ENCODE results near the gene BMP8B.

DNA sequence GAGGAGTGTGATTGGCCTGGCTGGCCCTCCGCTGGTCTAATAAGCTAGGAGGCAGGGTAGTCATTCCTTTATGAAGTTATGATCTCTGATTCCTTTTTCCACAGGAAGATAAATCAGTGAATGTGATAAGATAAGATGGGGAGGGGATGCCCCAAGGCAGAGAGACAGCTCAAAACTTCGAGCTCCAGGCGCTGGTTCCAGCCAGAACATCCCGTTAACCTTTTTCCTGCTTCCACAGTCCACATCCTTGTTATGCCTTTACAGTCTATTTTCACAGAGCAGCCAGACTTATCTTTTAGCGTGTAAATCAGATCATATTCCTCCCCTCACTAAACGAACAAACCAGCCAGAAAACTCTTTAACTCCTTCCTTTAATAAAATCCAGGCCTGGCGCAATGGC, 38.5 kb upstream of the BMP8B start:
- no peak for TF ChIP-seq TEAD4 (IDR thresholded peaks at IDR 0.05)
- TF ChIP-seq EP300 (IDR thresholded peaks at IDR 0.05; ENCODE audit: borderline replicate concordance), result no peak
- TF ChIP-seq RAD21 (IDR thresholded peaks at IDR 0.05; ENCODE audit: low read depth), result no peak
- no peak for TF ChIP-seq CEBPB (IDR thresholded peaks at IDR 0.05)
- TF ChIP-seq FOXM1 (IDR thresholded peaks at IDR 0.05; ENCODE audit: borderline replicate concordance, low read depth), result no peak
- TF ChIP-seq, protein P1, sequence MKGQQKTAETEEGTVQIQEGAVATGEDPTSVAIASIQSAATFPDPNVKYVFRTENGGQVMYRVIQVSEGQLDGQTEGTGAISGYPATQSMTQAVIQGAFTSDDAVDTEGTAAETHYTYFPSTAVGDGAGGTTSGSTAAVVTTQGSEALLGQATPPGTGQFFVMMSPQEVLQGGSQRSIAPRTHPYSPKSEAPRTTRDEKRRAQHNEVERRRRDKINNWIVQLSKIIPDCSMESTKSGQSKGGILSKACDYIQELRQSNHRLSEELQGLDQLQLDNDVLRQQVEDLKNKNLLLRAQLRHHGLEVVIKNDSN (IDR thresholded peaks at IDR 0.05), result no peak
